Activated CD8-positive, alpha-beta memory T cell treated with anti-CD3 and anti-CD28 coated beads for 1 hour (primary cell): ENCODE measurements around the gene PMP22.
"Not testable (repeated sequence)": the region's sequence is repeated elsewhere in the genome, so short reads cannot be mapped to it uniquely, and the experiment has no call there.

Experiments
- DNase-seq, 2 donors: peaks; one replicate each; pipeline ENCODE4 v3.0.0-alpha.2; 2020; ENCODE audit warnings: low read depth in 1 of 2; ENCODE audit errors: extremely low read depth in 1 of 2

PMP22 gene

GRCh38 chr17:15220785-15221184 is 44.3 kb downstream of the PMP22 start:
- DNase-seq: no peak

- DNase-seq: no peak
These were observed 48.6 kb downstream of the PMP22 start for GRCh38 chr17:15216481-15216880.

- no peak for DNase-seq
These were observed 51.6 kb downstream of the PMP22 start for GRCh38 chr17:15213381-15214087.

GRCh38 chr17:15210247-15210646 is 54.9 kb downstream of the PMP22 start:
- no peak for DNase-seq

- not testable (repeated sequence) for DNase-seq
These were observed 62.1 kb downstream of the PMP22 start for GRCh38 chr17:15203062-15203461.

GRCh38 chr17:15200574-15200973 is 64.6 kb downstream of the PMP22 start:
- not testable (repeated sequence) for DNase-seq

GRCh38 chr17:15197229-15197628 is 67.9 kb downstream of the PMP22 start:
- DNase-seq: no peak

- DNase-seq: no peak
These were observed 70.3 kb downstream of the PMP22 start for GRCh38 chr17:15194859-15195277.

- no peak for DNase-seq
These were observed 79.5 kb downstream of the PMP22 start for GRCh38 chr17:15185625-15185991.

GRCh38 chr17:15184872-15185624 is 80.1 kb downstream of the PMP22 start:
- no peak for DNase-seq

GRCh38 chr17:15181816-15182215 is 83.3 kb downstream of the PMP22 start:
- no peak for DNase-seq

- no peak for DNase-seq
These were observed 83.8 kb downstream of the PMP22 start for GRCh38 chr17:15181333-15181732.

- no peak for DNase-seq
These were observed 85.0 kb downstream of the PMP22 start for GRCh38 chr17:15180121-15180561.
